Measurements from ENCODE around the gene ARAF.

The ARAF gene

GRCh38 chrX:47619486-47620302, 58.7 kb downstream of the ARAF start, which contains the start of gene SYN1:
Gene SYN1 (minus strand): TSS chrX:47619857. CDS start chrX:47619728, 129 bp downstream.
- TF ChIP-seq CTCF (IDR thresholded peaks at IDR 0.05; ENCODE audit: low read depth, low read length): no peak
- H3K4me3 ChIP-seq (replicated peaks in 1 of 2; ENCODE audit: low read depth in 2 of 2, low read length in 2 of 2): peak within 1 kb of the TSS; percentile 39 to 51

GRCh38 chrX:47620303-47620685, 59.3 kb downstream of the ARAF start:
- H3K4me3 ChIP-seq (replicated peaks in 1 of 2; ENCODE audit: low read depth in 2 of 2, low read length in 2 of 2): no peak overlapping the region
- no peak for DNase-seq (ENCODE audit: low read depth in 2 of 2)
- TF ChIP-seq CTCF (IDR thresholded peaks at IDR 0.05; ENCODE audit: low read depth, low read length): no peak

More at GRCh38 chrX:47619486-47620302, 58.7 kb downstream of the ARAF start, which contains the start of gene SYN1:
- peak; percentile 77 to 88 for DNase-seq (ENCODE audit: low read depth in 2 of 2)

All from cardiac fibroblast (primary cell).